Esophagus squamous epithelium (tissue), 5 donors: ENCODE results near the gene REEP1. TPM values are rescaled to one million over a fixed set of nuclear protein-coding genes. Genes with fewer than 3 reads are reported as not detected.
A peak's percentile ranks its signal among the peaks of the same experiment; 100 is the strongest.

ENCODE experiments used
- DNase-seq: peaks from one replicate; lab custom pipeline; 2025; lab: John Stamatoyannopoulos, UW
- H3K27ac ChIP-seq, 4 donors: fragments of 200-600 bp; sonication (generic); one replicate each; pipeline ENCODE4 v1.5.1; 2016 to 2019; ENCODE audit warnings: mild to moderate bottlenecking in 1 of 4
- H3K27me3 ChIP-seq, 4 donors: fragments of 200-600 bp; sonication (generic); 1 replicate in 3 of 4; 2 replicates in 1 of 4; pipeline versions ENCODE4 v1.5.1 to v1.6.0; 2017 to 2021; ENCODE audit warnings: antibody characterized with exemption in 1 of 4
- H3K36me3 ChIP-seq, 3 donors: fragments of 200-600 bp; sonication (generic); one replicate each; pipeline ENCODE4 v1.5.1; 2016 to 2019
- H3K4me1 ChIP-seq, 3 donors: fragments of 200-600 bp; sonication (generic); one replicate each; pipeline ENCODE4 v1.5.1; 2017 to 2019
- H3K4me3 ChIP-seq, 4 donors: fragments of 200-600 bp; sonication (generic); 1 replicate in 3 of 4; 2 replicates in 1 of 4; pipeline ENCODE4 v1.5.1; 2016 to 2019; ENCODE audit warnings: mild to moderate bottlenecking in 2 of 4, moderate library complexity in 1 of 4
- H3K9me3 ChIP-seq, 3 donors: fragments of 200-600 bp; sonication (generic); one replicate each; pipeline ENCODE4 v1.5.1; 2016 to 2019
- CTCF ChIP-seq, 6 experiments: fragments of 450-650 bp in 4 of 6; fragments of 200-600 bp in 2 of 6; sonication (generic) in 2 of 6; IDR thresholded peaks; one replicate each; pipeline ENCODE4 v1.5.1; 2016 to 2019; ENCODE audit warnings: antibody characterized with exemption in 6 of 6, mild to moderate bottlenecking in 4 of 6, moderate library complexity in 4 of 6
- POLR2A ChIP-seq, 4 donors: fragments of 450-650 bp; IDR thresholded peaks; one replicate each; pipeline ENCODE4 v1.6.1; 2017; ENCODE audit warnings: antibody characterized with exemption in 4 of 4, mild to moderate bottlenecking in 4 of 4, moderate library complexity in 3 of 4
- WGBS, 2 donors: methylation state at CpG; one replicate each; pipeline ENCODE4 v1.1.5; 2018; 5-methylcytosine and 5-hydroxymethylcytosine counted together
- intact Hi-C: fragments of 100-400 bp; cut with DNase I; formaldehyde crosslinking; loops from one replicate; pipeline ENCODE4 v1.15.0; 2022
- total RNA-seq, 4 donors: library from RNA; depleted of rRNA; stranded (reverse); fragments of >200 nt; gene quantifications; one replicate each; pipeline ENCODE4 v1.1.0, GENCODE V29; 2016
- donor health status: DM: yes; HTN: yes; CAD: no.

Gene REEP1
- total RNA-seq, 4 donors from 2014 or later = 0.83 to 10.3 (median 2.0) TPM

- no peak for DNase-seq
- Histone ChIP-seq H3K4me3 (no peak overlapping the region), H3K9me3 (no peaks in the 10 kb centered on the region), H3K27me3 (no peaks in the 10 kb centered on the region), H3K36me3 (no peaks in the 10 kb centered on the region), H3K4me1 (peaks cover 0 to 16% (median 0%) of the 10 kb centered on the region in 3 donors), H3K27ac (no peak overlapping the region)
- intact Hi-C loops = no loop called here
- no peak for TF ChIP-seq CTCF (IDR thresholded peaks at IDR 0.05)
- WGBS, 2 donors = 25 to 42% methylated on average over 3 of the region's 3 CpGs
Measured at GRCh38 chr2:86293612-86294011, 43.8 kb downstream of the REEP1 start.

DNA sequence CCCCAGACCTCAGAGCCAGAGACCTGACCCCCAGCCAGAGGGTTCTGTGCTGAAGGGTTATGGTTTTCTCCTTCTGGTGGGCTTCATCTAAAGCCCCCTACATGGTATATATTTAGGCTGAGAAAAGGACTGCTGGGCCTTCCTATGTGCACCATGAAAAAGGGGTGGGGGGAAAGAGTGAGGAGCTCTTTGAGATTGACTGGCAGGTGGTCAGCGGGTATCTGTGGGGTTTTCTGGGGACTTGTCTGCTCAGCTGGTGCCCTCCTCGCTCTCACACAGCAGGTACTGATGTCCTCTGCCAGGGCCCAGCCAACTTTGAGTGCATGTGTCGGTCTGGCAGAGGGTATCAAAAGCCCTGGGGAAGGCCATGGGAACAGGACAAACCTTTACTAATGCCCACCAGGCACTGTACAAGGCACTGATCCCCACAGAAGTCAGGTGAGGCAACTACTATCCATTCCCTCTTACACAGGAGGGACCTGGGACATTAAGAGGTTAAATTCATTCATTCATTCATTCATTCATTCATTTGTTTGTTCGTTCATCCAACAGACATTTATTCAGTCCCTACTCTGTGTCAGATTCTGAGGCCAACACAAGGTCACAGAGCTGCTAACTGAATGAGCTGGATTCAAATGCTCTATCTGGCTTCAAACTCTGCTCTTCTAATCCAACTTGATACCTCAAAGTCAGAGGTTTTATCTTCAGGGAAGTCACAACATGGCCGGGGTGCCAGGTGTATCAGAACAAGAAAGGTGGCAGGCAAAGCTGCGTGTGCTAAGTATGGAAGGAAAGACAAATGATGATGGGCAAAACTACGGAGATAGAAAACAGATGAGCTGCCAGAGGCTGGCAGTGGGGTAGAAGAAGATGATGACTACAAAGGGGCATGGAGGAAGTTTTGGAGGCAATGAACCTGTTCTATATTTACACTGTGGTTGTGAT lies 44.6 kb downstream of the REEP1 start:
- Histone ChIP-seq H3K27ac (no peak overlapping the region), H3K4me1 (peaks cover 0 to 9% (median 0%) of the 10 kb centered on the region in 3 donors), H3K9me3 (no peaks in the 10 kb centered on the region), H3K27me3 (no peaks in the 10 kb centered on the region), H3K36me3 (no peaks in the 10 kb centered on the region), H3K4me3 (no peak overlapping the region)
- no peak for DNase-seq
- no peak for TF ChIP-seq CTCF (IDR thresholded peaks at IDR 0.05)
- no peak for TF ChIP-seq POLR2A (IDR thresholded peaks at IDR 0.05)
- intact Hi-C loops = no loop called here
- 81 to 87% methylated on average over 4 to 7 of the region's 7 CpGs for WGBS, 2 donors

GRCh38 chr2:86291328-86291662 lies 46.1 kb downstream of the REEP1 start:
- Histone ChIP-seq H3K4me1 (peaks cover 0 to 9% (median 0%) of the 10 kb centered on the region in 3 donors), H3K36me3 (no peaks in the 10 kb centered on the region), H3K27me3 (no peaks in the 10 kb centered on the region), H3K4me3 (no peak overlapping the region), H3K27ac (peak overlapping the region in 1 of 4 donors; percentile 1), H3K9me3 (no peaks in the 10 kb centered on the region)
- 66 to 78% methylated on average over 4 of the region's 4 CpGs for WGBS, 2 donors
- no peak for DNase-seq
- TF ChIP-seq CTCF (IDR thresholded peaks at IDR 0.05) (no peak), POLR2A (IDR thresholded peaks at IDR 0.05) (no peak)
- intact Hi-C loops = no loop called here

DNA sequence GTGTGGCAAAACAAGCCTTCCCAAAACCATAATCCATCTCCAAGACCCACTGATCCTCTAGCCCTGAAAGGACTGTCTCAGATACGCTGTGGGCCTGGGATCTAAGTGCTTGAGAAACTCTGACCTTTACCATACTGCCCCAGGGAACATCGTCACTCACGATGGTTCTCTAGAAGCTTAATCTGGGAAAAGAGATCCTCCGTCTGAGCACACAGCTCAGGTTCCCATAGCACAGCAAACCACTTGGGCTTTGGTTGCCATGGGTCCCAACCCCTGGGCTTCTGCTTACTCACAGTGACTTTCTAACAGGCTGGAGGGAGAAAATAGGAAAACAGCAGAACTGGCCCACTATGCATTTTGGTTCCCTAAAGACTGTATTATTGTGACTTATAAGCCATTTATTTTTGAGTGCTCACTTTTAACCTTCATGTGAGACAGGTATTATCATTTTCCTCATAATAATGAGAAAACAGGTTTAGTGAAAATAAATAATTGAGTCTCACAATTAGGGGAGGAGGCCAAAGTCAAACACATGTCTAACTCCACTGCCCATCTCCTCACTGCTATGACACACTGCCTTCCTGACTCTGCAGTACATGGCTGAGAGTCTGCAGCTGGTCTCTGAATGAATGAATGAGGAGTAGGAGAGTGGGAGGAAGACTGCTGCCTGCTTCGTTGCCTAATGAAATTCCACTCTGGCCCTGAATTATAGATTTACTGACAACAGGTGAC lies 46.7 kb downstream of the REEP1 start:
- no peaks in the 10 kb centered on the region for H3K9me3 ChIP-seq
- H3K36me3 ChIP-seq = no peaks in the 10 kb centered on the region
- H3K27ac ChIP-seq = peak overlapping the region in 2 of 4 donors; percentile 1 to 17
- TF ChIP-seq CTCF (IDR thresholded peaks at IDR 0.05) (no peak), POLR2A (IDR thresholded peaks at IDR 0.05) (no peak)
- intact Hi-C loops = no loop called here
- WGBS, 2 donors = 57 to 72% methylated on average over 5 of the region's 5 CpGs
- H3K4me1 ChIP-seq = peaks cover 0 to 9% (median 0%) of the 10 kb centered on the region in 3 donors
- H3K27me3 ChIP-seq = no peaks in the 10 kb centered on the region
- DNase-seq = no peak
- no peak overlapping the region for H3K4me3 ChIP-seq

DNA sequence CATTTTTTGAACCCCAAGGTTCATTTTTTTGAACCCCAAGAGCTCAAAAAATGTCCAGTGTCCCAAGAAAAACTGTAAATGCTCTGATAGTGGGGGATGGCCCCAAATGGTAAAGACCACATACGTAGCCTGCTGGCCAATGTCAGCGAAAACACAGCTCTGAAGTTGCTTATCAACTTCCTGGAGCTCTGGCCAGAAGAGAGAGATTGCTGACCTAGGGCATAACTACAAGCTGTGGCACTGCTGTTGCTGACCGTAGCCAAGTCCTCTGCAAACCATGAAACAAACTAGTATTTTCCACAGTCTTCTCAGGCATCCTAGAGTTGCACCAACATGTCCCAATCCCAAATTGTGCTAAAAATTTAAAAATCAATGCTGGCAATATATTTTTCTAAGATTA lies 50.9 kb downstream of the REEP1 start:
- DNase-seq = no peak
- Histone ChIP-seq H3K36me3 (no peaks in the 10 kb centered on the region), H3K4me3 (no peak overlapping the region), H3K9me3 (no peaks in the 10 kb centered on the region), H3K27me3 (no peaks in the 10 kb centered on the region), H3K4me1 (peaks cover 0 to 24% (median 8%) of the 10 kb centered on the region in 3 donors), H3K27ac (no peak overlapping the region)
- TF ChIP-seq CTCF (IDR thresholded peaks at IDR 0.05) (no peak), POLR2A (IDR thresholded peaks at IDR 0.05) (no peak)
- 55 to 57% methylated on average over 3 of the region's 3 CpGs for WGBS, 2 donors
- intact Hi-C loops = no loop called here
